Keratinocyte (primary cell): ENCODE measurements around the gene CAPN2.

Source experiments
- EZH2 ChIP-seq: IDR thresholded peaks from one replicate; pipeline ENCODE4 v1.6.1; 2012; ENCODE audit warnings: inconsistent platforms, mild to moderate bottlenecking, low read length, moderate library complexity
- TF ChIP-seq, protein P1 (sequence below), 3 experiments: IDR thresholded peaks in 1 of 3; conservative IDR thresholded peaks in 1 of 3; optimal IDR thresholded peaks in 1 of 3; 2 replicates in 2 of 3; 3 replicates in 1 of 3; pipeline versions ENCODE3 to v1.5.1; 2011; ENCODE audit warnings: low read length in 3 of 3, mild to moderate bottlenecking in 3 of 3, moderate library complexity in 2 of 3, control low read depth in 1 of 3, inconsistent platforms in 1 of 3; ENCODE audit not compliant: insufficient read depth in 2 of 3; ENCODE audit errors: extremely low read depth in 1 of 3

GRCh38 chr1:223691121-223691520, 21.2 kb upstream of the CAPN2 start:
- TF ChIP-seq EZH2, result no peak
- TF ChIP-seq, protein P1, sequence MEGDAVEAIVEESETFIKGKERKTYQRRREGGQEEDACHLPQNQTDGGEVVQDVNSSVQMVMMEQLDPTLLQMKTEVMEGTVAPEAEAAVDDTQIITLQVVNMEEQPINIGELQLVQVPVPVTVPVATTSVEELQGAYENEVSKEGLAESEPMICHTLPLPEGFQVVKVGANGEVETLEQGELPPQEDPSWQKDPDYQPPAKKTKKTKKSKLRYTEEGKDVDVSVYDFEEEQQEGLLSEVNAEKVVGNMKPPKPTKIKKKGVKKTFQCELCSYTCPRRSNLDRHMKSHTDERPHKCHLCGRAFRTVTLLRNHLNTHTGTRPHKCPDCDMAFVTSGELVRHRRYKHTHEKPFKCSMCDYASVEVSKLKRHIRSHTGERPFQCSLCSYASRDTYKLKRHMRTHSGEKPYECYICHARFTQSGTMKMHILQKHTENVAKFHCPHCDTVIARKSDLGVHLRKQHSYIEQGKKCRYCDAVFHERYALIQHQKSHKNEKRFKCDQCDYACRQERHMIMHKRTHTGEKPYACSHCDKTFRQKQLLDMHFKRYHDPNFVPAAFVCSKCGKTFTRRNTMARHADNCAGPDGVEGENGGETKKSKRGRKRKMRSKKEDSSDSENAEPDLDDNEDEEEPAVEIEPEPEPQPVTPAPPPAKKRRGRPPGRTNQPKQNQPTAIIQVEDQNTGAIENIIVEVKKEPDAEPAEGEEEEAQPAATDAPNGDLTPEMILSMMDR (optimal IDR thresholded peaks at IDR 0.05 in 1 of 3, IDR thresholded peaks at IDR 0.05 in 1 of 3, conservative IDR thresholded peaks at IDR 0.05 in 1 of 3; ENCODE audit: extremely low read depth in 1 of 3, insufficient read depth in 2 of 3, low read length in 3 of 3), result no peak
